Lower lobe of right lung (tissue), 2 donors: Measurements from ENCODE around the gene LCOR. TPM values are rescaled to one million over a fixed set of nuclear protein-coding genes. Genes with fewer than 3 reads are reported as not detected.
"Not testable (repeated sequence)": the region's sequence is repeated elsewhere in the genome, so short reads cannot be mapped to it uniquely, and the experiment has no call there.

Source experiments
- ATAC-seq, 2 donors: fragments of 200-7000 bp; cut with Tn5 transposase; one replicate each; pipeline ENCODE4 v1.9.1; 2020 to 2022; ENCODE audit warnings: mild to moderate bottlenecking in 2 of 2, moderate library complexity in 2 of 2
- DNase-seq: peaks from one replicate; pipeline ENCODE4 v3.0.0-alpha.2; 2020
- H3K27ac ChIP-seq: fragments of 200-600 bp; one replicate; pipeline ENCODE4 v1.8.0; 2022
- H3K27me3 ChIP-seq: fragments of 200-600 bp; one replicate; pipeline ENCODE4 v1.8.0; 2022; ENCODE audit warnings: low read depth
- H3K36me3 ChIP-seq: fragments of 200-600 bp; one replicate; pipeline ENCODE4 v1.8.0; 2022; ENCODE audit warnings: mild to moderate bottlenecking
- H3K4me1 ChIP-seq: fragments of 200-600 bp; one replicate; pipeline ENCODE4 v1.8.0; 2022
- H3K4me3 ChIP-seq: fragments of 200-600 bp; one replicate; pipeline ENCODE4 v1.8.0; 2022; ENCODE audit warnings: mild to moderate bottlenecking
- H3K9me3 ChIP-seq: fragments of 200-600 bp; one replicate; pipeline ENCODE4 v1.8.0; 2022
- intact Hi-C: fragments of 100-400 bp; cut with DNase I; formaldehyde crosslinking; loops from one replicate; pipeline ENCODE4 v1.11.0; 2022
- total RNA-seq: library from RNA; stranded (reverse); fragmentation: NEBNext Ultra II Directional; extraction: Animal tissue kit (Norgen Biotek cat#: 25700); gene quantifications from one replicate; pipeline ENCODE4 v1.2.1, GENCODE V29; 2021
- TF ChIP-seq, protein P1 (sequence below): fragments of 200-600 bp; IDR thresholded peaks from one replicate; pipeline ENCODE4 v1.8.0; 2022; ENCODE audit warnings: antibody characterized with exemption, mild to moderate bottlenecking
- donor health status: DM: no; HTN: yes; CAD: no; lungs with severe emphysema.

The LCOR gene
- total RNA-seq, 1 donor from 2014 or later, result 34.7 TPM

DNA sequence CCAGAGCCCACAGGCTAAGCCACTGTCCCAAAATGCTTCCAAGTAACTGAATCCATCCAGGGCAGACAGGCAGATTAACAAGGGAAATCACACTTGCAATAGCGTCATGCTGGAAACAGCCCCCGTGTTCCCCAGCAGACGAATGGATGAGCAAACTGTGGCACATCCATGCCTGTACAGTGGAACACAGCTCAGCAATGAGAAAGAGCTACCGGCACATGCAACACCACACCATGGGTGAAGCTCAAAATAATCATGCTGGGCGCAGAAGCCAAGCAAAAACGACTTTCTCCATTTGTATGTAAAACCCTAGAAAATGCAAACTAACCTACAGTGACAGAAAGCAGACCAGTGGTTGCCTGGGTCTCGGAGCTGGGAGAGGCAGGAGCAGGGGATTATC is 200.5 kb downstream of the LCOR start:
- Histone ChIP-seq H3K4me1 (peaks cover 6% of the 10 kb centered on the region), H3K27me3 (no peaks in the 10 kb centered on the region), H3K36me3 (no peaks in the 10 kb centered on the region), H3K9me3 (no peaks in the 10 kb centered on the region), H3K4me3 (no peak overlapping the region), H3K27ac (no peak overlapping the region)
- intact Hi-C loops, result no loop called here
- ATAC-seq (no peak), DNase-seq (no peak)
- TF ChIP-seq, protein P1, sequence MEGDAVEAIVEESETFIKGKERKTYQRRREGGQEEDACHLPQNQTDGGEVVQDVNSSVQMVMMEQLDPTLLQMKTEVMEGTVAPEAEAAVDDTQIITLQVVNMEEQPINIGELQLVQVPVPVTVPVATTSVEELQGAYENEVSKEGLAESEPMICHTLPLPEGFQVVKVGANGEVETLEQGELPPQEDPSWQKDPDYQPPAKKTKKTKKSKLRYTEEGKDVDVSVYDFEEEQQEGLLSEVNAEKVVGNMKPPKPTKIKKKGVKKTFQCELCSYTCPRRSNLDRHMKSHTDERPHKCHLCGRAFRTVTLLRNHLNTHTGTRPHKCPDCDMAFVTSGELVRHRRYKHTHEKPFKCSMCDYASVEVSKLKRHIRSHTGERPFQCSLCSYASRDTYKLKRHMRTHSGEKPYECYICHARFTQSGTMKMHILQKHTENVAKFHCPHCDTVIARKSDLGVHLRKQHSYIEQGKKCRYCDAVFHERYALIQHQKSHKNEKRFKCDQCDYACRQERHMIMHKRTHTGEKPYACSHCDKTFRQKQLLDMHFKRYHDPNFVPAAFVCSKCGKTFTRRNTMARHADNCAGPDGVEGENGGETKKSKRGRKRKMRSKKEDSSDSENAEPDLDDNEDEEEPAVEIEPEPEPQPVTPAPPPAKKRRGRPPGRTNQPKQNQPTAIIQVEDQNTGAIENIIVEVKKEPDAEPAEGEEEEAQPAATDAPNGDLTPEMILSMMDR, result no peak

DNA sequence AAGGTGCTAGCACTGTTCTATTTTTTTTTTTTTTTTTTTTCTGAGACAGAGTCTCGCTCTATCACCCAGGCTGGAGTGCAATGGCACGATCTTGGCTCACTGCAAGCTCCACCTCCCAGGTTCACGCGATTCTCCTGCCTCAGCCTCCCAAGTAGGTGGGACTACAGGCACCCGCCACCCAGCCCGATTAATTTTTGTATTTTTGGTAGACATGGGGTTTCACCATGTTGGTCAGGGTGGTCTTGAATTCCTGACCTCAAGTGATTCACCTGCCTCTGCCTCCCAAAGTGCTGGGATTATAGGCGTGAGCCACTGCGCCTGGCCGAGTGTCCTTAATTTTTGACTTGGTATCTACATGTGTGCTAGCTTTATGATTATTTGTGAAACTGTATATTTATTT is 201.7 kb downstream of the LCOR start:
- ATAC-seq, H3K36me3 ChIP-seq, DNase-seq, intact Hi-C loops, H3K9me3 ChIP-seq, H3K27me3 ChIP-seq, H3K27ac ChIP-seq, H3K4me3 ChIP-seq: not testable (repeated sequence)
- H3K4me1 ChIP-seq, result peaks cover 13% of the 10 kb centered on the region

DNA sequence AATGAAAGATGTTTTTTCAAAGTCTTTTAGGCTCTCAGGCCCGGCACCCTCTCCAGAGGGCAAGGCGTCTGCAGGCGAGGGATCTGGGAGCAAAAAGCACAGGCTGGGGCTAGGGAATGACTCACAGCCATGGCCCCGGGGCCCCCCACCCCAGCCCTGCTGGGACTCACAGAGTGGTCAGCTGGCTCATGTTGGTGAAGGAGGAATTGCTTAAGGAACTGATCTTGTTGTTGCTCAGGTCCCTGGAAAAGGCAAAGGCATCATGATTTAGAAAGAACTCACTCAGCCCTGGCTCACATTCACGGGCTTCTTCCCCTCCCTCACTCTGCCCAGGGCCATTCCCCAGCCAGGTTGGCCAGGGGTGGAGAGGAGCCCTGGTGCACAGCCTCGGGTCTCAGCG is 202.2 kb downstream of the LCOR start:
- TF ChIP-seq, protein P1, result no peak
- intact Hi-C loops, result no loop called here
- Histone ChIP-seq H3K27ac (no peak overlapping the region), H3K4me3 (no peak overlapping the region), H3K4me1 (peaks cover 13% of the 10 kb centered on the region), H3K9me3 (no peaks in the 10 kb centered on the region), H3K36me3 (no peaks in the 10 kb centered on the region), H3K27me3 (no peaks in the 10 kb centered on the region)
- ATAC-seq, result no peak
- DNase-seq, result no peak

DNA sequence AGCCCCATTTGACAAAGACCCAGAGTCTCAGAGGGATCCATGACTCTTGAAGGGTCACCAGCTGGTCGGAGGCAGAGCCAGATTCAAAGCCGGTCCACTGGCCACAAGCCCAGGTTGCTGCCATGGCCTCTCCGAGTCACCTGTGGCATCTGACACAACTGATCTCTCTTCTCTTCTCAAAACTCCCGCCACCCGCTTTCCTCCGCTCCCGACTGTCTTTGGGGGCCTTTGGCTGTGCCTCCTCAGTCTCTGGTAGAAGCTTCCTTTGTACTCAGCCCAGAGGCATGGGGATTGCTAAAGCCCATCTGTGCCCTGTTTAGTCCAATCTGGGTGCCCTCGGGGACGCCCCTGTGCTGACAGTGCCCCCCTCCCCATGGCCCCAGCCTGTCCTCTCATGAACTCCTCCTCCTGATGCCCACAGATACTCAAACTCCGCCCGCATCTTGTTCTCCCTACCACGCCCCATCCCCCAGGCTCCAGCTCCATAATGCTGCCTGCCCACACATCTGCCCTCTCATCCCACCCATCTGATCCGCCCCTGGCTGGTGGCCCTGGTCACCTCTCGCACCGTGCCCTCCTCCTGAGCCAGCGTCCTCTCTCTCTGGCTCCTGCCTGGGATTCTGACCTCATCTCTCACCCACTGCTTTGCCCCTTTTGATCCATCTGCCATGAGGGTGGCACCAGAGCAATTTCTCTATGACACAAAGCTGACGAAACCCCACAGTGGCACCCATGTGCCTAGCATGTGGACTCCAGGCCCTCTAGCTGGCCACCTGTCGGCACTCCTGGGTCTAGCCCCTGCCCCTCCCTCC is 203.1 kb downstream of the LCOR start:
- ATAC-seq (no peak), DNase-seq (no peak)
- intact Hi-C loops, result no loop called here
- Histone ChIP-seq H3K27me3 (no peaks in the 10 kb centered on the region), H3K4me3 (no peak overlapping the region), H3K27ac (no peak overlapping the region), H3K36me3 (no peaks in the 10 kb centered on the region), H3K9me3 (no peaks in the 10 kb centered on the region), H3K4me1 (peaks cover 13% of the 10 kb centered on the region)
- TF ChIP-seq, protein P1, result no peak

DNA sequence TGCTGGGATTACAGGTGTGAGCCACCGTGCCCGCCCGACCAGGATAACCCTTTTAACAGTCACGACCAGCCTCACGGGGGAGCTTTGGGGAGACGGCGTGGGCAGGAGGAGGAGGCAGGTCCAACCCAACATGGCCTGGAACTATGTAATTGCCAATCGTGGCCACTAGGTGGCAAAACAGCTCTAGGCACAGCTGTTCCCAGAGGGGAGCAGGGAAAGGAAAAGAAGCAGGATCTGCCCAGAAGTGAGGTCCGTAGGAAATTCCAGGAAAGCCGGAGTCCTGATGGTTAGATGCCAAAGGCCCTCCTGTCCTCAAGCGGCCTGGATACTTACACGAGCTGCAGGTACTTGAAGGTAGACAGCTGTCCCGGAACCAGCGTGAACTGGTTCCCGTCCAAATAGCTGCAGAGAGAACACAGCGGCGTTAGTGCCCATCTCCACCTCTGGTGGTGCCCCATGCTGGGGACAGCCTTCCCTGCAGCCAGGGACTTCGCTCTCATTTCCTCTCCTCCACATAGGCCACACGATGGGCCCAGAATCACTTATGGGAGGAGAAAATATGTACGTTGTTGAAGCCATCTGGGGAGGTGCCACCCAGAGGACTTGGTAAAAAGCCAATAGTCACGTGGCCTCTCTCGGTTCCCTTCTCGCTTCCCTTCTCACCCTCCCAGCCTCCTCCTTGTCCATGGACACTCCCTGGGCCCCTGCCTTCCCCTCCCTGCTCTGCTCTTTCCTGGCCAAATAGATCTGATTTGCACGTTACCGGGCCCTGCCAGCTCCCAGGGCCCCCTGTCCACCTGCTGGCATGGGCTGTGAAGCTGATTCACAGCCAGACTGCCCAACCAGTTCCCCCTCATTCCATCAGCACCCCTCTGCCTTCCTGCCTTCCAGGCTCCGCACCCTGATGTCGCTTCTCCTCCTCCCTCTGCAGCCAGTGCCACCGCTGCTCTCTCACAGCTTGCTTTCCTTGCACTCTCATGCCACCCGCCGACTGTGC is 205.6 kb downstream of the LCOR start:
- TF ChIP-seq, protein P1, result peak; percentile 81
- intact Hi-C loops, result no loop called here
- Histone ChIP-seq H3K36me3 (no peaks in the 10 kb centered on the region), H3K27me3 (no peaks in the 10 kb centered on the region), H3K27ac (no peak overlapping the region), H3K9me3 (no peaks in the 10 kb centered on the region), H3K4me3 (peak overlapping the region; percentile 54), H3K4me1 (peaks cover 13% of the 10 kb centered on the region)
- ATAC-seq, result peak; percentile 92 to 95
- peak; percentile 78 for DNase-seq
